Keratinocyte (primary cell): ENCODE results near the gene BTBD10.

Experiments
- EZH2 ChIP-seq: IDR thresholded peaks from one replicate; pipeline ENCODE4 v1.6.1; 2012; ENCODE audit warnings: inconsistent platforms, mild to moderate bottlenecking, low read length, moderate library complexity
- TF ChIP-seq, protein P1 (sequence below), 3 experiments: IDR thresholded peaks in 1 of 3; conservative IDR thresholded peaks in 1 of 3; optimal IDR thresholded peaks in 1 of 3; 2 replicates in 2 of 3; 3 replicates in 1 of 3; pipeline versions ENCODE3 to v1.5.1; 2011; ENCODE audit warnings: low read length in 3 of 3, mild to moderate bottlenecking in 3 of 3, moderate library complexity in 2 of 3, control low read depth in 1 of 3, inconsistent platforms in 1 of 3; ENCODE audit not compliant: insufficient read depth in 2 of 3; ENCODE audit errors: extremely low read depth in 1 of 3

- TF ChIP-seq, protein P1, sequence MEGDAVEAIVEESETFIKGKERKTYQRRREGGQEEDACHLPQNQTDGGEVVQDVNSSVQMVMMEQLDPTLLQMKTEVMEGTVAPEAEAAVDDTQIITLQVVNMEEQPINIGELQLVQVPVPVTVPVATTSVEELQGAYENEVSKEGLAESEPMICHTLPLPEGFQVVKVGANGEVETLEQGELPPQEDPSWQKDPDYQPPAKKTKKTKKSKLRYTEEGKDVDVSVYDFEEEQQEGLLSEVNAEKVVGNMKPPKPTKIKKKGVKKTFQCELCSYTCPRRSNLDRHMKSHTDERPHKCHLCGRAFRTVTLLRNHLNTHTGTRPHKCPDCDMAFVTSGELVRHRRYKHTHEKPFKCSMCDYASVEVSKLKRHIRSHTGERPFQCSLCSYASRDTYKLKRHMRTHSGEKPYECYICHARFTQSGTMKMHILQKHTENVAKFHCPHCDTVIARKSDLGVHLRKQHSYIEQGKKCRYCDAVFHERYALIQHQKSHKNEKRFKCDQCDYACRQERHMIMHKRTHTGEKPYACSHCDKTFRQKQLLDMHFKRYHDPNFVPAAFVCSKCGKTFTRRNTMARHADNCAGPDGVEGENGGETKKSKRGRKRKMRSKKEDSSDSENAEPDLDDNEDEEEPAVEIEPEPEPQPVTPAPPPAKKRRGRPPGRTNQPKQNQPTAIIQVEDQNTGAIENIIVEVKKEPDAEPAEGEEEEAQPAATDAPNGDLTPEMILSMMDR (optimal IDR thresholded peaks at IDR 0.05 in 1 of 3, IDR thresholded peaks at IDR 0.05 in 1 of 3, conservative IDR thresholded peaks at IDR 0.05 in 1 of 3; ENCODE audit: extremely low read depth in 1 of 3, insufficient read depth in 2 of 3, low read length in 3 of 3), result no peak
- TF ChIP-seq EZH2, result no peak
Measured at GRCh38 chr11:13479688-13480087, 16.7 kb upstream of the BTBD10 start.
